Measurements from ENCODE around the gene NLK. TPM values are rescaled to one million over a fixed set of nuclear protein-coding genes. Genes with fewer than 3 reads are reported as not detected.
"Not testable (repeated sequence)": the region's sequence is repeated elsewhere in the genome, so short reads cannot be mapped to it uniquely, and the experiment has no call there.

Gene NLK
- total RNA-seq, 2 experiments from 2014 or later, result 12.8 to 14.4 TPM

DNA sequence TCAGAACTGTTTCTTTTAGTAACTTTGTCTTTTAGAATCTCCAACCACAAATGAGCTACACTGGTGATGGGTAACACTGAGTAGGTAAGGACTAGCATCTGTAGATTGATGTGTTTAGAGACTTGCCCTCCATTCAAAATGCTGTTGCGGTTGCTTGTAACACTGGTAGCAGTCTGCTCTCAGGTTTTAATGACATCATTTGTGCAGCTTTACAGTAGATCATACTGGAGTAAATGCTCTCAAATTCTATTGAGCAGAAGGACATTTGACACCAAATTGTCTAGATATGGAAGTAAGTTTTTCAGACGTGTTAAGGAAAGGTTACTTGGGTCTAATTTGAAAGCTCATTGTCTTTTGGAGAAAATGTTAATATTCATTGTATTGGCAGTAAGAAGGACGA, 98.8 kb downstream of the NLK start:
- Mint-ChIP-seq H3K27ac (no peak overlapping the region), H3K4me3 (no peak overlapping the region), H3K4me1 (no peaks in the 10 kb centered on the region), H3K9me3 (no peaks in the 10 kb centered on the region), H3K36me3 (peaks cover 7% of the 10 kb centered on the region), H3K27me3 (no peaks in the 10 kb centered on the region)
- ATAC-seq (ENCODE audit: low read depth) (no peak), DNase-seq (no peak)
- POLR2A ChIA-PET, result no interaction called here

DNA sequence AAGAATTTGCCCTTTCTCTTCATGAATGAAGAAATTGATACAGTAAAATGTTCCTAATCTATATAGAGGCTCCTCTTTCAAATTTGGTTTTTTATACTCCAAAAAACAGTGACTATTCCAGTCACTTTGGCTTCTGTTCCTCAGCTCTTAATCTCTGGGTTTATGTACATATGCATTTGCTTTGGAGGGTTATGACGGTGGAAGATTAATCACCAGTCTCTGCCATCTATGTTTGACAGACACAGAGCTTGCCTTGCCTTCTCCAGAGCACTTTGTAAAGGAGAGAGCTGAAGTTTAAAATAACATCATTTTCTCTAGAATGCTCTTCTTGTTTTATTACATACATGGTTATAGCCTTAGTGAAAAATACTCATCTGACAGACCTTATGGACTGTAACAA, 99.3 kb downstream of the NLK start:
- ATAC-seq (ENCODE audit: low read depth) (no peak), DNase-seq (no peak)
- no peaks in the 10 kb centered on the region for H3K4me1 Mint-ChIP-seq
- H3K9me3 Mint-ChIP-seq, result no peaks in the 10 kb centered on the region
- H3K4me3 Mint-ChIP-seq, result no peak overlapping the region
- H3K36me3 Mint-ChIP-seq, result peaks cover 7% of the 10 kb centered on the region
- H3K27ac Mint-ChIP-seq, result no peak overlapping the region
- POLR2A ChIA-PET, result no interaction called here
- H3K27me3 Mint-ChIP-seq, result no peaks in the 10 kb centered on the region

GRCh38 chr17:28142305-28142704, 99.8 kb downstream of the NLK start:
- ATAC-seq (ENCODE audit: low read depth), result no peak
- Mint-ChIP-seq H3K9me3 (no peaks in the 10 kb centered on the region), H3K4me1 (no peaks in the 10 kb centered on the region), H3K27me3 (no peaks in the 10 kb centered on the region), H3K4me3 (no peak overlapping the region), H3K27ac (no peak overlapping the region), H3K36me3 (peaks cover 7% of the 10 kb centered on the region)
- DNase-seq, result no peak
- POLR2A ChIA-PET, result no interaction called here

DNA sequence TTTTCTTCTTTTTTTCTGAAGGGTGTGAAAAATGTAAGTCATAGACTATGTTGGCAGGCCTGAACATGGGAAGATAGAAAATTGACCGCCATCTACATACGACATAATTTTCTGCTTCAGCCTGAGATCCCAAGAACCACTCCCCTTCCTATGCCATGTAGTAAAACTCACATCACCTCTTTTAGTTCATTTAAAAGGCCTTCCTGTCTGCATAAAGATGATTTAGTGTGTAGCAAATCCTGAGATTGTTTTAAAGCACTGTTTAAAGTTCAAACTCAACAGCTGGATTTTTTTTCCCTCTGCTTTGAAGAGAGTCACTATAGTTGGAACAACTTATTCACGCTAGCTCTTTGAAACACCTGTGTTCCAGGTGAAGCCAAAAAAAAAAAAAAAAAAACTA, 101.5 kb downstream of the NLK start:
- no peak overlapping the region for H3K27ac Mint-ChIP-seq
- H3K4me1 Mint-ChIP-seq, result no peaks in the 10 kb centered on the region
- H3K4me3 Mint-ChIP-seq, result no peak overlapping the region
- ATAC-seq (ENCODE audit: low read depth) (no peak), DNase-seq (no peak)
- peaks cover 4% of the 10 kb centered on the region for H3K36me3 Mint-ChIP-seq
- POLR2A ChIA-PET, result no interaction called here
- H3K27me3 Mint-ChIP-seq, result no peaks in the 10 kb centered on the region
- no peaks in the 10 kb centered on the region for H3K9me3 Mint-ChIP-seq

DNA sequence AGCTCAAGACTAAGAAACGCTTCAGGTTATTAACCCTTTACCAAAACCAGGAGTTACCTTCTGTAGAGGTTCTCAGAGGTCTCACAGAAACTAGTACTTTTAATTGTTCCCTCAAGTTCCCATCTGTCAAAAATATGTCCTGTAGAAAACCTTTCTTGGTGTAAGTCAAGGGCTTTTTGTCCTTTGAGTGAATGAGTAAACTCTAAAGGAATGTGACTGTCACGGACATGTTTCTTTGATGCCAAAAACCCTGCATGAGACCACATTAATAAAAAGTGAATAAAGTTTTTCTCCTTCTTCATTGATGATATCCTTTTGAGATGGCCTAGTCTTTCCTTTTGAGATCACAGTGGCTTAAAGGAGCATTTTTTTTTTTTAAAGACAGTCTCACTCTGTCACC, 102.9 kb downstream of the NLK start:
- no peak overlapping the region for H3K27ac Mint-ChIP-seq
- H3K36me3 Mint-ChIP-seq, result peaks cover 4% of the 10 kb centered on the region
- H3K9me3 Mint-ChIP-seq, result no peaks in the 10 kb centered on the region
- H3K4me1 Mint-ChIP-seq, result no peaks in the 10 kb centered on the region
- POLR2A ChIA-PET, result no interaction called here
- ATAC-seq (ENCODE audit: low read depth) (no peak), DNase-seq (no peak)
- no peaks in the 10 kb centered on the region for H3K27me3 Mint-ChIP-seq
- H3K4me3 Mint-ChIP-seq, result no peak overlapping the region

DNA sequence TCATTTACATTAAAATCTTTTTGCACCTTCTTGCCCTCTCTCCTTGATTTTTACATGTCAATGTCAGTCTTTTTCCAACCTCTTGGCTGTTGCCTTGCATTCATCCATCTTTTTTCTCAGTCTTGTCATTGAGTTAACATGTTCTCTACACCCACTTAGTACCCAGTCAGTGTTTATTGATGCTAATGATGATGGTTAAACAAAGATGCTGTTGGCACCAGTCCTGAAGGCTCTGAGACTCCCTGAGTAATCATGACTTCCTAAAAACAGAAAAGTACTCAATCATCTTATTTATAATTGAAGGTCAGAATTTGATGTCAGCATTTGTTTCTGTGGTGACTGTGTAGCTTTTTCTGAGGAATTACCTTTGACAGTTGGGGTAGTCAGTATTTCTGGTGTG, 104.5 kb downstream of the NLK start:
- H3K4me1 Mint-ChIP-seq, result no peaks in the 10 kb centered on the region
- no peak overlapping the region for H3K27ac Mint-ChIP-seq
- no peak for ATAC-seq (ENCODE audit: low read depth)
- H3K27me3 Mint-ChIP-seq, result no peaks in the 10 kb centered on the region
- no peak for DNase-seq
- POLR2A ChIA-PET, result no interaction called here
- H3K9me3 Mint-ChIP-seq, result no peaks in the 10 kb centered on the region
- peaks cover 4% of the 10 kb centered on the region for H3K36me3 Mint-ChIP-seq
- H3K4me3 Mint-ChIP-seq, result no peak overlapping the region

- Mint-ChIP-seq H3K9me3 (no peaks in the 10 kb centered on the region), H3K36me3 (peaks cover 3% of the 10 kb centered on the region), H3K27ac (no peak overlapping the region), H3K27me3 (no peaks in the 10 kb centered on the region), H3K4me3 (no peak overlapping the region), H3K4me1 (no peaks in the 10 kb centered on the region)
- POLR2A ChIA-PET, result no interaction called here
- ATAC-seq (ENCODE audit: low read depth) (no peak), DNase-seq (no peak)
Measured at GRCh38 chr17:28151001-28151400, 108.5 kb downstream of the NLK start.

GRCh38 chr17:28154214-28154613, 111.7 kb downstream of the NLK start:
- DNase-seq (no peak), ATAC-seq (ENCODE audit: low read depth) (no peak)
- POLR2A ChIA-PET, result no interaction called here
- Mint-ChIP-seq H3K9me3 (no peaks in the 10 kb centered on the region), H3K27me3 (no peaks in the 10 kb centered on the region), H3K36me3 (peaks cover 3% of the 10 kb centered on the region), H3K4me3 (no peak overlapping the region), H3K4me1 (peaks cover 4% of the 10 kb centered on the region), H3K27ac (no peak overlapping the region)

- H3K27ac Mint-ChIP-seq; ATAC-seq (ENCODE audit: low read depth); H3K9me3 Mint-ChIP-seq; H3K4me1 Mint-ChIP-seq; DNase-seq; POLR2A ChIA-PET; H3K27me3 Mint-ChIP-seq; H3K36me3 Mint-ChIP-seq; H3K4me3 Mint-ChIP-seq: not testable (repeated sequence)
Measured at GRCh38 chr17:28155405-28155804, 112.9 kb downstream of the NLK start.

DNA sequence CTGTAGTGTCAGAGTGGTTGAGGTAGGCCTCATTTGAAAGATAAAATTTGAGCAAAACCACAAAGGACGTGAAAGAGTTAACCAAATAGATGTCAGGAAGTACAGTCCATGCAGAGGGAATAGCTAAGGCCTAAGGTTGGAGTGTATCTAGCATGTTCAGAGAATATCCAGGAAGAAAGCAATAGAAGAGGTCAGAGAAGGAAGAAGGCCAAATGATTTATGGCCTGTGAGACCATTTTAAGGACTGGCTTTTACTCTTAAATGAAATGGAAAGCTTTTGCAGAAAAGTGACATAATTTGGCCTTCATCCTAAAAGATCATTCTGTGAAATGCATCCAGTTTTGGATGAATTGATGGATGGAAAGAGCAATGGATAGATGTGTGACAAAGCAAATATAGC, 116.5 kb downstream of the NLK start:
- POLR2A ChIA-PET, result no interaction called here
- Mint-ChIP-seq H3K36me3 (peaks cover 6% of the 10 kb centered on the region), H3K4me3 (no peak overlapping the region), H3K4me1 (peaks cover 4% of the 10 kb centered on the region), H3K27me3 (no peaks in the 10 kb centered on the region), H3K9me3 (no peaks in the 10 kb centered on the region), H3K27ac (no peak overlapping the region)
- DNase-seq (no peak), ATAC-seq (ENCODE audit: low read depth) (no peak)

- DNase-seq (no peak), ATAC-seq (ENCODE audit: low read depth) (no peak)
- peaks cover 3% of the 10 kb centered on the region for H3K36me3 Mint-ChIP-seq
- POLR2A ChIA-PET, result no interaction called here
- H3K9me3 Mint-ChIP-seq, result no peaks in the 10 kb centered on the region
- H3K27ac Mint-ChIP-seq, result no peak overlapping the region
- H3K4me3 Mint-ChIP-seq, result no peak overlapping the region
- peaks cover 4% of the 10 kb centered on the region for H3K4me1 Mint-ChIP-seq
- no peaks in the 10 kb centered on the region for H3K27me3 Mint-ChIP-seq
Measured at GRCh38 chr17:28159924-28160323, 117.4 kb downstream of the NLK start.

DNA sequence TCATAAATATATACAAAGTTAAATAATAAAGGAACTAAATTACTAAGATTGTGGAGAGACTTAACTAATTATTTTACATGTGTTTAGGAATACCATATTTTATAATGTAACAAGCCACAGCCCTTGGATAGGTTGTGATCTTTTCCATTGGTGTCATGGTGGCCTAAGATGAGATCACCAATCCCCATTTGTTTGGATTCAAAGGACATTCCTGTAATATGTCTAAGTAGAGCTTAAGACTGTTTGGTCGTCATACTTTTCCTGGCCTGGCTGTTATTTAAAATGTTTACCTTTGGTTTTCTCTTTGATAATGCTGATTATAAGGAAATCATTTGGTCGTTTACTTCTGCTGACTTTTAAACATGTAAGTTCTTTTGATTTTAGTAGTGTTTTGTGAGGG, 118.1 kb downstream of the NLK start:
- ATAC-seq (ENCODE audit: low read depth), result no peak
- H3K4me3 Mint-ChIP-seq, result no peak overlapping the region
- DNase-seq, result no peak
- H3K36me3 Mint-ChIP-seq, result peaks cover 3% of the 10 kb centered on the region
- peaks cover 4% of the 10 kb centered on the region for H3K4me1 Mint-ChIP-seq
- no peak overlapping the region for H3K27ac Mint-ChIP-seq
- H3K27me3 Mint-ChIP-seq, result no peaks in the 10 kb centered on the region
- POLR2A ChIA-PET, result no interaction called here
- H3K9me3 Mint-ChIP-seq, result no peaks in the 10 kb centered on the region

DNA sequence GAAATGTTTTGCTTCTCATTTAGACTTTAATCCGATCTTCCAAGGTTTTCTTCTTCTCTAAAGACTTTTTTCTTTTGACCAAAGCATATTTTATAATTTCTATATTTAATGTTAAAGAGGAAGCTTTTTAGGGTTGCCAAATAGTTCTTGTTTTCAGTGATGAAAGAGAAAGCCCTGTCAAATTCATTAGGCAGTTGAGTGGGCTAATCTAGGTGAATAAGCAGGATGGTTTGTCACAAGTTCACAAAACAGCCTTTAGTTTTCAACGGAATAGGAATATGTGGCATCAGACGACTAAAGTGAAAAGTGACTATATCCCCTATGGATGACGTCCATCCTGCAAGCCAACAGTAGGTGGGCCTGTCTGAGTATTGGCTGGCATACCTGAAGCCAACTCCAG, 118.8 kb downstream of the NLK start:
- Mint-ChIP-seq H3K4me1 (peaks cover 4% of the 10 kb centered on the region), H3K27ac (no peak overlapping the region), H3K27me3 (no peaks in the 10 kb centered on the region), H3K4me3 (no peak overlapping the region), H3K36me3 (peaks cover 3% of the 10 kb centered on the region), H3K9me3 (no peaks in the 10 kb centered on the region)
- ATAC-seq (ENCODE audit: low read depth) (no peak), DNase-seq (no peak)
- POLR2A ChIA-PET, result no interaction called here

DNA sequence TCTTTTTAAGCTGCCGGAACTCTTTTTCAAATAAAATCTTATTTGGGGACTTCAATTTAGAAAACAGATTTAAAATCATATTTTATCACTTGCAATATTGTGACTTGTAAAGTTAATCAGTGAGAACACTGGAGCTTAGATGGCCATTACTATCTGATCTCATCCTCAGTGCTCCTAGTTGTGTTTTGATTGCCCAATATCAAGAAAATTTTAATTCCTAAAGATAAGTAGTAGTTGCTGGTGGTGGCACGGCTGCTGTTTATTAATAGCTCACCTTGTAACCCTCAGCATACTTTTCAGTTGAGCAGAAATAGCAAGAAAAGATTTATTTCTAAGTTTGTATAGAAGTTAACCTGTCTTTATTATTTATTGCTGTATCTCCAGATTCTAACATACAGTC, 124.0 kb downstream of the NLK start:
- H3K27ac Mint-ChIP-seq, result no peak overlapping the region
- H3K4me1 Mint-ChIP-seq, result no peaks in the 10 kb centered on the region
- ATAC-seq (ENCODE audit: low read depth) (no peak), DNase-seq (no peak)
- no peaks in the 10 kb centered on the region for H3K9me3 Mint-ChIP-seq
- POLR2A ChIA-PET, result no interaction called here
- H3K36me3 Mint-ChIP-seq, result peaks cover 13% of the 10 kb centered on the region
- no peak overlapping the region for H3K4me3 Mint-ChIP-seq
- H3K27me3 Mint-ChIP-seq, result no peaks in the 10 kb centered on the region

- DNase-seq, result no peak
- H3K36me3 Mint-ChIP-seq, result peaks cover 22% of the 10 kb centered on the region
Measured at GRCh38 chr17:28169621-28170349, 127.3 kb downstream of the NLK start.

More at GRCh38 chr17:28169621-28170349, 127.3 kb downstream of the NLK start:
- Mint-ChIP-seq H3K27me3 (no peaks in the 10 kb centered on the region), H3K4me3 (no peak overlapping the region), H3K9me3 (no peaks in the 10 kb centered on the region), H3K27ac (no peak overlapping the region), H3K4me1 (peaks cover 13% of the 10 kb centered on the region)
- ATAC-seq (ENCODE audit: low read depth), result no peak
- POLR2A ChIA-PET, result no interaction called here

Measured in activated naive CD8-positive, alpha-beta T cell treated with anti-CD3 and anti-CD28 coated beads, Interleukin-2, amount 10 ng/mL, durations not matched to agents 7 days and 5 days (primary cell).